Breast epithelium (tissue), 4 donors: ENCODE results near the gene CDH4. TPM values are rescaled to one million over a fixed set of nuclear protein-coding genes. Genes with fewer than 3 reads are reported as not detected.

Experiments used
- DNase-seq, 2 donors: peaks; one replicate each; pipeline ENCODE4 v3.0.0-alpha.2; 2019; ENCODE audit warnings: low spot score in 2 of 2
- H3K27ac ChIP-seq, 2 donors: fragments of 200-600 bp; sonication (generic) in 1 of 2; one replicate each; pipeline ENCODE4 v1.5.1; 2016 to 2019; ENCODE audit warnings: mild to moderate bottlenecking in 1 of 2
- H3K27me3 ChIP-seq, 2 donors: fragments of 200-600 bp; sonication (generic) in 1 of 2; one replicate each; pipeline versions ENCODE4 v1.5.1 to v1.6.0; 2017 to 2019; ENCODE audit warnings: control low read depth in 1 of 2, mild to moderate bottlenecking in 1 of 2
- H3K36me3 ChIP-seq: fragments of 200-600 bp; one replicate; pipeline ENCODE4 v1.5.1; 2019
- H3K4me1 ChIP-seq, 2 donors: fragments of 200-600 bp; sonication (generic); one replicate each; pipeline ENCODE4 v1.5.1; 2016 to 2019; ENCODE audit warnings: control low read depth in 1 of 2
- H3K4me3 ChIP-seq, 3 donors: fragments of 200-600 bp; sonication (generic); 1 replicate in 2 of 3; 2 replicates in 1 of 3; pipeline ENCODE4 v1.5.1; 2016 to 2019; ENCODE audit warnings: mild to moderate bottlenecking in 3 of 3, moderate library complexity in 2 of 3
- H3K9me3 ChIP-seq, 2 donors: fragments of 200-600 bp; sonication (generic) in 1 of 2; one replicate each; pipeline ENCODE4 v1.5.1; 2016 to 2019; ENCODE audit warnings: control low read depth in 1 of 2
- POLR2A ChIP-seq: fragments of 450-650 bp; IDR thresholded peaks from one replicate; pipeline ENCODE4 v1.6.1; 2016; ENCODE audit warnings: antibody characterized with exemption, mild to moderate bottlenecking, moderate library complexity
- POLR2AphosphoS5 ChIP-seq, 3 donors: sonication (generic); formaldehyde crosslinking; IDR thresholded peaks; one replicate each; pipeline ENCODE4 v1.6.1; 2017; ENCODE audit warnings: antibody characterized with exemption in 3 of 3
- intact Hi-C: fragments of 100-400 bp; cut with DNase I; formaldehyde crosslinking; loops from one replicate; pipeline ENCODE4 v1.15.1; 2023; ENCODE audit warnings: low total_unique reads
- total RNA-seq, 3 donors: library from RNA; depleted of rRNA; stranded (reverse); fragments of >200 nt; gene quantifications; one replicate each; pipeline ENCODE4 v1.1.0, GENCODE V29; 2016
- TF ChIP-seq, protein P1 (sequence below), 3 donors: fragments of 450-650 bp; IDR thresholded peaks; one replicate each; pipeline ENCODE4 v1.5.1; 2016 to 2017; ENCODE audit warnings: antibody characterized with exemption in 3 of 3, mild to moderate bottlenecking in 3 of 3, moderate library complexity in 3 of 3

Gene CDH4
- total RNA-seq, 3 donors from 2014 or later: under 0.01 TPM; not detected in 2

DNA sequence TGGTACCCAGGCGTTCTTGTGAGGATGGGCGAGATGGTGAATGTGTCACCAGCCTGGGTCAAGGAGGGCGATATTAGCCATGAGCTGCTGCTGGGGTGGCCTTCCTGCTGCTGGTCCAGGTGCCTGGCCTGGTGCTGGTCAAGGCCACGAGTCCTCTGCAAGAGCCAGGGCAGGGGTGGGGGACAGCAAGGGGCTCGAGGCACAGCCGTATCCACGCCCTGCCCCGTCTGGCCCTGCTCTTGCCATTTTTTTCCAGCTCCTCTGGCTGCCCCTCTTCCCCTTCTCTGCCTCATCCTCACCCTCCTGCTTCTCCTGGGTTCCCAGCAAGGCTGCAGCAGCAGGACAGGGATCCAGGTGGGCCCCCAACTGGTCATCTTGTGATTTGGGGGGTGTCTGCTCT is 51.2 kb downstream of the CDH4 start:
- no peaks in the 10 kb centered on the region for H3K4me1 ChIP-seq
- TF ChIP-seq POLR2A (no peak), POLR2AphosphoS5 (IDR thresholded peaks at IDR 0.05) (no peak)
- TF ChIP-seq, protein P1, sequence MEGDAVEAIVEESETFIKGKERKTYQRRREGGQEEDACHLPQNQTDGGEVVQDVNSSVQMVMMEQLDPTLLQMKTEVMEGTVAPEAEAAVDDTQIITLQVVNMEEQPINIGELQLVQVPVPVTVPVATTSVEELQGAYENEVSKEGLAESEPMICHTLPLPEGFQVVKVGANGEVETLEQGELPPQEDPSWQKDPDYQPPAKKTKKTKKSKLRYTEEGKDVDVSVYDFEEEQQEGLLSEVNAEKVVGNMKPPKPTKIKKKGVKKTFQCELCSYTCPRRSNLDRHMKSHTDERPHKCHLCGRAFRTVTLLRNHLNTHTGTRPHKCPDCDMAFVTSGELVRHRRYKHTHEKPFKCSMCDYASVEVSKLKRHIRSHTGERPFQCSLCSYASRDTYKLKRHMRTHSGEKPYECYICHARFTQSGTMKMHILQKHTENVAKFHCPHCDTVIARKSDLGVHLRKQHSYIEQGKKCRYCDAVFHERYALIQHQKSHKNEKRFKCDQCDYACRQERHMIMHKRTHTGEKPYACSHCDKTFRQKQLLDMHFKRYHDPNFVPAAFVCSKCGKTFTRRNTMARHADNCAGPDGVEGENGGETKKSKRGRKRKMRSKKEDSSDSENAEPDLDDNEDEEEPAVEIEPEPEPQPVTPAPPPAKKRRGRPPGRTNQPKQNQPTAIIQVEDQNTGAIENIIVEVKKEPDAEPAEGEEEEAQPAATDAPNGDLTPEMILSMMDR (IDR thresholded peaks at IDR 0.05): no peak
- H3K36me3 ChIP-seq: no peaks in the 10 kb centered on the region
- H3K9me3 ChIP-seq: no peaks in the 10 kb centered on the region
- no peak overlapping the region for H3K27ac ChIP-seq
- no peak for DNase-seq
- H3K4me3 ChIP-seq: no peak overlapping the region
- no peaks in the 10 kb centered on the region for H3K27me3 ChIP-seq
- intact Hi-C loops: no loop called here

DNA sequence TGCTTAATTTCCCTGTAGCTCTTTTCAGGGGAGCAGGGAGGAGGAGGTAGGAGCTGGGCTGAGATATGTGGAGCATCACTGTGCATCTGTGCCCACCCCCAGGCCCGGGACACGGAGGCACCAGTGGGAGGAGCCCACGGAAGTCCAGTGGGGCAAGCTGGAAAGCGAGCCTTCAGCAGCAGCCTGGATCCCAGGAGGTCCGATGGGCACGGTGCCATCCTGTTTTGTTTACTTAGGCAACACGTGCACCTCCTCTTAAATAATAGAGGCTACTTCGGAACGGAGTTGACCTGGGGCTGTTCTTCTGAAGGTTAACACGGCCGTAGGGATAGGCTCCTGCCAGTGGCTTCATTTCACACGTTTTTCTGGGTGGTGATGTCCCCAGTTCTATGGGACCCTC is 51.6 kb downstream of the CDH4 start:
- H3K36me3 ChIP-seq: no peaks in the 10 kb centered on the region
- H3K27ac ChIP-seq: no peak overlapping the region
- TF ChIP-seq, protein P1 (IDR thresholded peaks at IDR 0.05): no peak
- no peak for TF ChIP-seq POLR2AphosphoS5 (IDR thresholded peaks at IDR 0.05)
- TF ChIP-seq POLR2A: no peak
- H3K9me3 ChIP-seq: no peaks in the 10 kb centered on the region
- no peak overlapping the region for H3K4me3 ChIP-seq
- intact Hi-C loops: no loop called here
- DNase-seq: no peak
- no peaks in the 10 kb centered on the region for H3K4me1 ChIP-seq
- H3K27me3 ChIP-seq: no peaks in the 10 kb centered on the region

DNA sequence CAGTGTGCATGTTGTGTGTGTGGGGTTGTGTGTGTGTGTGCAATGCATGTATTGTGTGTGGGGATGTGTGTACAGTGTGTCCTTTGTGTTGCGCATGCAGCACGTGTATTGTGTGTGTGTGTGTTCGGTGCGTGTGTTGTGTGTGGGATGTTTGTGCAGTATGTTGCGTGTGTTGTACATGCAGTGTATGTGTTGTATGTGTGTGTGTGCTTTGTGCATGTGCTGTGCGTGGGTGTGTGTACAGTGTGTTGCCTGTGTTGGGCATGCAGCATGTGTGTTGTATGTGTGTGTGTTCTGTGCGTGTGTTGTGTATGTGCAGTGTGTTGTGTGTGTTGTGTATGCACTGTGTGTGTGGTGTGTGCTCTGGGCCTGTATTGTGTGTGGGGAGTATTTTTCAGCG is 52.7 kb downstream of the CDH4 start:
- TF ChIP-seq, protein P1 (IDR thresholded peaks at IDR 0.05): no peak
- no peak for TF ChIP-seq POLR2A
- no peak for TF ChIP-seq POLR2AphosphoS5 (IDR thresholded peaks at IDR 0.05)
- Histone ChIP-seq H3K4me3 (no peak overlapping the region), H3K27me3 (no peaks in the 10 kb centered on the region), H3K27ac (no peak overlapping the region), H3K9me3 (no peaks in the 10 kb centered on the region), H3K4me1 (no peaks in the 10 kb centered on the region), H3K36me3 (no peaks in the 10 kb centered on the region)
- intact Hi-C loops: loop anchor here (5.0 kb wide), 1 partner anchor 102 kb away; no protein-coding TSS in a partner anchor
- DNase-seq: no peak

GRCh38 chr20:61306937-61307475 is 54.9 kb downstream of the CDH4 start:
- H3K4me1 ChIP-seq: no peaks in the 10 kb centered on the region
- H3K4me3 ChIP-seq: no peak overlapping the region
- TF ChIP-seq POLR2AphosphoS5 (IDR thresholded peaks at IDR 0.05) (no peak), POLR2A (no peak)
- TF ChIP-seq, protein P1 (IDR thresholded peaks at IDR 0.05): no peak
- no peaks in the 10 kb centered on the region for H3K36me3 ChIP-seq
- H3K9me3 ChIP-seq: no peaks in the 10 kb centered on the region
- H3K27me3 ChIP-seq: no peaks in the 10 kb centered on the region
- no peak for DNase-seq
- intact Hi-C loops: loop anchor here (5.0 kb wide), 1 partner anchor 105 kb away; no protein-coding TSS in a partner anchor
- H3K27ac ChIP-seq: no peak overlapping the region

DNA sequence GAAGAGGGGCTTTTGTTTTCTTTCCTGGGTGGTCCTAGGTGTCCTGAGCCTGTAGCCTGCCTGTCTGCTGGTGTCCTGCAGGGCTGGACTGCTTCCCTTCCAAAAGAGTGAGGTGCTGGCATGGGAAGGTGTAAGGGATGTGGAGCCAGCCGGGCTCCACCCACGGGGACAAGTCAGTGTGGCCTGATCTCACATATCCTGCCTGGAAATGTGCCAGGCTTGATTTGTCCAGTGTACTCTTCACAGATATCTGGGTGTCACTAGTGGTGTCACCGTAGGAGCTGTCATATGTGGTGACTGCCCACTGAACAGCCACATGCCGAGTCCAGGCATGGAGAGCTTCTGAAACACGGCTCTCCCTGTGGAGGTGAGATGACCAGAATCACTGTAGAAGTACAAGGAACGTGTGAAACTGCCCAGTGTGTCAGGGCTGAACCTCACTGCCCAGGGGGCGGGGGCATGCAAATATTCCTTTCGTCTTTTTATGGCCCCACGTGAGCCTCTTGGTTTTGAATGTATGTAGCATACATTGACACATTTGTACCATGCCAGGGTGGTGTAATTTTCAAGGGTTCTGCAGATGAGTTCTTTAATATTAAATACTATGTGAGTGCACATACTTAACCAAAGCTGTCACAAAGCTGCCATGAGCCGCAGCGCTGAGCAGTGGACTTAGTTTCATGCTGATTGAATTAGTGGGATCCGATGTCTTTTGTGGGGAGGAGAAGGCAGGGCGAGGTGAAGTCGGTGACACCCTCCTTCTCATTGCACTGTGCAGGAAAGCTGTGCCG is 55.8 kb downstream of the CDH4 start:
- intact Hi-C loops: loop anchor here (5.0 kb wide), 1 partner anchor 106 kb away; no protein-coding TSS in a partner anchor

More for the DNA sequence above, 55.8 kb downstream of the CDH4 start:
- Histone ChIP-seq H3K27me3 (peaks cover 0 to 4% of the 10 kb centered on the region in 2 donors), H3K9me3 (no peaks in the 10 kb centered on the region), H3K27ac (no peak overlapping the region), H3K4me3 (no peak overlapping the region), H3K36me3 (no peaks in the 10 kb centered on the region), H3K4me1 (no peaks in the 10 kb centered on the region)
- TF ChIP-seq POLR2A: no peak
- TF ChIP-seq, protein P1 (IDR thresholded peaks at IDR 0.05): no peak
- no peak for TF ChIP-seq POLR2AphosphoS5 (IDR thresholded peaks at IDR 0.05)
- DNase-seq: no peak
